ENCODE measurements around the gene KANSL1.

DNA sequence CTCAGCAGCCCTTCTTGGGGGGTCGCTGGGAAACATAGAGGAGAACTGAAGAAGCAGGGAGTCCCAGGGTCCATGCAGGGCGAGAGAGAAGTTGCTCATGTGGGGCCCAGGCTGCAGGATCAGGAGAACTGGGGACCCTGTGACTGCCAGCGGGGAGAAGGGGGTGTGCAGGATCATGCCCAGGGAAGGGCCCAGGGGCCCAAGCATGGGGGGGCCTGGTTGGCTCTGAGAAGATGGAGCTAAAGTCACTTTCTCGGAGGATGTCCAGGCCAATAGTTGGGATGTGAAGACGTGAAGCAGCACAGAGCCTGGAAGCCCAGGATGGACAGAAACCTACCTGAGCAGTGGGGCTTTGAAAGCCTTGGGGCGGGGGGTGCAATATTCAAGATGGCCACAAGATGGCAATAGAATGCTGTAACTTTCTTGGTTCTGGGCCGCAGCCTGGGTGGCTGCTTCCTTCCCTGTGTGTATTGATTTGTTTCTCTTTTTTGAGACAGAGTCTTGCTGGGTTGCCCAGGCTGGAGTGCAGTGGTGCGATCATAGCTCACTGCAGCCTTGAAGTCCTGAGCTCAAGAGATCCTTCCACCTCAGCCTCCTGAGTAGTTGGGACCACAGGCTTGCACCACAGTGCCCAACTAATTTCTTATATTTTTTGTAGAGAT lies 190.8 kb downstream of the KANSL1 start:
- TF ChIP-seq EZH2 (IDR thresholded peaks at IDR 0.05; ENCODE audit: low read depth): no peak
- TF ChIP-seq, protein P1, sequence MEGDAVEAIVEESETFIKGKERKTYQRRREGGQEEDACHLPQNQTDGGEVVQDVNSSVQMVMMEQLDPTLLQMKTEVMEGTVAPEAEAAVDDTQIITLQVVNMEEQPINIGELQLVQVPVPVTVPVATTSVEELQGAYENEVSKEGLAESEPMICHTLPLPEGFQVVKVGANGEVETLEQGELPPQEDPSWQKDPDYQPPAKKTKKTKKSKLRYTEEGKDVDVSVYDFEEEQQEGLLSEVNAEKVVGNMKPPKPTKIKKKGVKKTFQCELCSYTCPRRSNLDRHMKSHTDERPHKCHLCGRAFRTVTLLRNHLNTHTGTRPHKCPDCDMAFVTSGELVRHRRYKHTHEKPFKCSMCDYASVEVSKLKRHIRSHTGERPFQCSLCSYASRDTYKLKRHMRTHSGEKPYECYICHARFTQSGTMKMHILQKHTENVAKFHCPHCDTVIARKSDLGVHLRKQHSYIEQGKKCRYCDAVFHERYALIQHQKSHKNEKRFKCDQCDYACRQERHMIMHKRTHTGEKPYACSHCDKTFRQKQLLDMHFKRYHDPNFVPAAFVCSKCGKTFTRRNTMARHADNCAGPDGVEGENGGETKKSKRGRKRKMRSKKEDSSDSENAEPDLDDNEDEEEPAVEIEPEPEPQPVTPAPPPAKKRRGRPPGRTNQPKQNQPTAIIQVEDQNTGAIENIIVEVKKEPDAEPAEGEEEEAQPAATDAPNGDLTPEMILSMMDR (conservative IDR thresholded peaks at IDR 0.05): peak; percentile 98

All from PC-9 (cell line).